ENCODE results near the gene PKIG. TPM values are rescaled to one million over a fixed set of nuclear protein-coding genes. Genes with fewer than 3 reads are reported as not detected.
A peak's percentile ranks its signal among the peaks of the same experiment; 100 is the strongest.

The PKIG gene
- total and polyA plus RNA-seq, 2 of the 8 experiments (the other 6 are each of a cell fraction or from before 2014, with no cell fraction given): 26.7 to 34.3 TPM

- Histone ChIP-seq H3K79me1 (ENCODE audit: low read depth, low read length) (no peaks in the 10 kb centered on the region), H2BK120ac (replicated peaks; ENCODE audit: low read depth, low read length) (no peak overlapping the region), H2BK12ac (ENCODE audit: low read depth, low read length) (no peak overlapping the region), H4K8ac (ENCODE audit: extremely low read depth, insufficient read depth, low read length) (no peak overlapping the region), H2BK20ac (ENCODE audit: low read length) (no peak overlapping the region), H3K4me3 (ENCODE audit: extremely low read depth in 1 of 4, insufficient read depth in 2 of 4, low read depth in 3 of 4, low read length in 4 of 4) (no peak overlapping the region), H3K9ac (replicated peaks in 1 of 4; ENCODE audit: extremely low read depth in 1 of 4, low read depth in 3 of 4, low read length in 3 of 4) (no peak overlapping the region), H2AK5ac (ENCODE audit: low read depth, low read length) (no peak overlapping the region), H3K23ac (ENCODE audit: insufficient read length) (no peak overlapping the region), H3K23me2 (ENCODE audit: low read depth, low read length) (no peaks in the 10 kb centered on the region), H4K5ac (ENCODE audit: insufficient read length, low read depth, low read length) (no peak overlapping the region), H3K4me2 (ENCODE audit: insufficient read depth in 1 of 2, low read depth in 2 of 2, low read length in 2 of 2) (no peak overlapping the region), H3K4ac (replicated peaks; ENCODE audit: insufficient read length, low read depth, low read length) (no peak overlapping the region), H4K20me1 (replicated peaks in 1 of 2; ENCODE audit: control insufficient read depth in 1 of 2, insufficient read depth in 2 of 2, low read length in 2 of 2) (peaks cover 3 to 10% of the 10 kb centered on the region in 2 experiments), H3K27me3 (replicated peaks in 1 of 4; ENCODE audit: control insufficient read depth in 3 of 4, extremely low read depth in 1 of 4, insufficient read depth in 3 of 4, low read length in 3 of 4) (peaks cover 0 to 2% (median 0%) of the 10 kb centered on the region in 4 experiments; a peak in 3 of 7 replicates), H3K9me3 (ENCODE audit: insufficient read depth in 2 of 2, low read depth in 1 of 2, low read length in 1 of 2) (no peaks in the 10 kb centered on the region), H3K27ac (ENCODE audit: low read depth, low read length) (no peak overlapping the region), H2BK15ac (ENCODE audit: low read length) (no peak overlapping the region), H3K4me1 (replicated peaks in 1 of 4; ENCODE audit: control insufficient read depth in 3 of 4, insufficient read depth in 4 of 4, low read length in 3 of 4) (peaks cover 0 to 28% (median 18%) of the 10 kb centered on the region in 4 experiments; a peak in 6 of 7 replicates), H2AFZ (ENCODE audit: low read length) (no peak overlapping the region), H4K91ac (replicated peaks; ENCODE audit: insufficient read length, low read length) (no peak overlapping the region), H3K56ac (replicated peaks; ENCODE audit: insufficient read length, low read depth, low read length) (no peak overlapping the region), H3K14ac (ENCODE audit: insufficient read length) (no peak overlapping the region), H3K79me2 (ENCODE audit: control insufficient read depth in 1 of 2, insufficient read depth in 2 of 2, low read length in 2 of 2) (no peaks in the 10 kb centered on the region), H3K36me3 (ENCODE audit: control insufficient read depth in 2 of 4, insufficient read depth in 4 of 4, low read length in 3 of 4) (peaks cover 0 to under 1% (median 0%) of the 10 kb centered on the region in 4 experiments; a peak in 1 of 8 replicates), H3K18ac (ENCODE audit: extremely low read depth, low read length) (no peak overlapping the region), H2BK5ac (ENCODE audit: low read depth, low read length) (0 out of 2 replicates have a peak overlapping the region, but pooled peaks have one; percentile 52)
- DNase-seq (ENCODE audit: low read depth in 1 of 2, low spot score in 2 of 2) (no peak), FAIRE-seq (no peak)
- ChIA-PET POLR2A (ENCODE audit: partially characterized antibody) (no interaction called here), CTCF (ENCODE audit: partially characterized antibody) (interaction anchor here (0.7 to 2.3 kb wide), 3 partner anchors 16 to 468 kb away, joined by 3 to 6 read pairs (median 3); no protein-coding TSS in a partner anchor)
- TF ChIP-seq ZNF274 (IDR thresholded peaks at IDR 0.05; ENCODE audit: borderline replicate concordance, extremely low read depth, low read length): no peak
- TF ChIP-seq SIX5 (IDR thresholded peaks at IDR 0.05; ENCODE audit: low read depth, low read length): no peak
- no peak for TF ChIP-seq EP300 (IDR thresholded peaks at IDR 0.05; ENCODE audit: borderline replicate concordance in 1 of 2, low read depth in 2 of 2, low read length in 2 of 2)
- TF ChIP-seq TAF1 (IDR thresholded peaks at IDR 0.05; ENCODE audit: low read depth, low read length): no peak
- no peak for TF ChIP-seq CBX5 (IDR thresholded peaks at IDR 0.05; ENCODE audit: low read depth, low read length)
- TF ChIP-seq HDAC6 (IDR thresholded peaks at IDR 0.05; ENCODE audit: low read depth, low read length): no peak
- WGBS, 2 experiments (ENCODE audit: extremely low coverage in 1 of 2, insufficient coverage in 1 of 2, insufficient read length in 1 of 2, insufficient replicate concordance in 2 of 2, low coverage in 1 of 2, low lambda C conversion rate in 2 of 2, missing lambda C conversion rate in 1 of 2): 93% methylated on average over 5 of the region's 5 CpGs; no CpG with 5 or more reads in 1 of the 2 experiments
Observed at GRCh38 chr20:44613575-44613974, 31.2 kb downstream of the PKIG start.
